NCI-H526 treated with DMSO at 0.1 percent for 48 hours (cell line): ENCODE data around the gene PALLD.
"Not testable (repeated sequence)": the region's sequence is repeated elsewhere in the genome, so short reads cannot be mapped to it uniquely, and the experiment has no call there.

Source experiments
- DNase-seq: peaks from one replicate; lab custom pipeline; 2025; lab: John Stamatoyannopoulos, UW

PALLD gene

DNA sequence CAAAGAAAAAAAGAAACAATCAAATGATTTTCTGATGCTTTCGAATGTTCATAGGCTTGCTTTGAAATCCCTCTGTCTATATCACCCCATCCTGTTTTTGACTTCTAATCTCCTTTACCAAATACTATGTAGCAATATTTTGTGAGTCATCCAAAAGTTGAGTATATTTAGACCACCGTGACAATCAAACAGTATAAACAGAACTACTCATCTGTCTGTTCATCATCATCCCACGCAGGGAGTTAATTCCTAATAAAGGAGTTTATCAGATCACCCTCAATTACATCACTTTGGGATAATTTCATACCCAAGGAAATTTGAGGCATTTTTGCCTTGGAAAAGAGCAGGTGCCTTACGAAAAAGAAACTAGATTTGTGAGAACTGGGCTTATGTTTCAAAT is 300.3 kb downstream of the PALLD start:
- no peak for DNase-seq

DNA sequence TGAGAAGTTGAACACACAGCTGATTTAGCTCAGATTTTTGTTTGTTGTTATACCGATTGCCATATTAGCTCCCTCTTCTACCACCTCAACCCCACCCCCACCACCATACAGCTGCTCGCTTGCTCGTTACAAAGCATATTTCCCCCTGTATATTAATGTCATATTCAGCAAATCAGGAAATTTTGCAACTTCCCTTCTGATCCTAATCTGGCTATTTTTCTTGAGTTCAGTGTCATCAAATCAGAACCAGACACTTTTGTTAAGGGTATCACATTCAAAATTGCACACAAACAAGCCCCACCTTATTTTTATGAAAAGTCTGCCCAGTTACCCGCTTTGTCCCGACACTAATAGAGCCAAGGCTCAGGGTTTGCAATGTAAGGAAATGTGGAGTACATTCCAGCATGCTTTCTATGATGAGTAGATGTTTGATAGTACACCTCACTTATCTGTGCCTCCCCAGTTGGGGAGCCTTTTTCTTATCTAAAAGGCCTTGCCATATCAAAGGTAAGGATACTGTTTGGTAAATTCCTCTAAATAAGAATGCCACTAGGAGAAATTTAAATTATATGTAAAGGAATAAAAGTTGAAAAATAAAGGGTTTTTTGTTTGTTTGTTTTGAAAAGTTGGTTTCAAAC is 301.0 kb downstream of the PALLD start:
- DNase-seq, result no peak

GRCh38 chr4:168800926-168801325 is 304.1 kb downstream of the PALLD start:
- no peak for DNase-seq

GRCh38 chr4:168802222-168802621 is 305.4 kb downstream of the PALLD start:
- no peak for DNase-seq

DNA sequence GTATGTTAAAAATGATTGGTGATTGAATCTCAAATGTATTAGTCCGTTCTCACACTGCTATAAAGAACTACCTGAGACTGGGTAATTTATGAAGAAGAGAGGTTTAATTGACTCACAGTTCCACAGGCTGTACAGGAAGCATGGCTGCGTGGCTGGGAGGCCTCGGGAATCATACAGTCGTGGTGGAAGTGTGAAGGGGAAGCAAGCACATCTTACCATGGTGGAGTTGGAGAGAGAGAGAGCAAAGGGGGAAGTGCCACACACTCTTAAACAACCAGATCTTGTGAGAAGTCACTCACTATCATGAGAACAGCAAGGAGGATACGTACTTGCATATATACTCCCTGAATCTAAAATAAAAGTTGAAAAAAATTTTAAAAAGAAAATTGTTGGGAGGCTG is 306.2 kb downstream of the PALLD start:
- DNase-seq, result not testable (repeated sequence)

DNA sequence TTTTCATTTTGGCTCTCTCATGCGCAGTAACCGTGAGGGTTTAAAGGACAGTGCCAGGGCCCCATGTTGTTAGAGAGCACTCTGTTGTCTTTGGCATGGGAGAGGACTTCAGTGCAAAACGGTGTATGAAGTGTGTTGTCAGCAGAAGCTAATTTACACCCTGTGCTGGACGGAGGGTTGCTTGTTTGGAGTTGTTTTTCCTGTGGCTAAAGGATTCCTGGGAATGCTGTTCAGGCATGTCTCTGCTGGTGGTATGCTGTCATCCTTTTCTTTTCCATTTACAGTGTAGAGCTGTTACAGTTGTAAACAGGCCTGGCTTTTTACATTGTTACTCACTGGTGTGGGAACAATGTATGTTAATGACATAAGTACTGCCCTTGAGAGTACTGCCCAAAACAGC is 306.9 kb downstream of the PALLD start:
- no peak for DNase-seq

DNA sequence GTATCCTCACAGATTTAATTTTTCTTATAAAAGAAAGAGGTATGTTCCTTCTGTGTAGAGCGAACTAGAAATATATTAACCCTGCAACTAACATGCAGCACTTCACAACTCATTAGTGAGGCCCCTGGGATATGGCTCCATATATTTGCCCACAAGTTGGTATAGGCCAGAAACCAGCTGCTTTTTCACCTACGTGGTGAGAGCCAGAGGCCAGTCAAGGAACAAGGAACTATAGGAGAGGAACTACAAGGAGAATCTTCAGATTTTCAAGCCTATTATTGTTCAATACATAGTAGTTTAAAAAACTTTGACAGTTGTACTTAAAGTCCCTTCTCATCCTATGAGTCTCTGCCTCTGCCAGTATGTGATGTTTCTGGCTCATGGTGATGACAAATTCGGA is 307.3 kb downstream of the PALLD start:
- no peak for DNase-seq

GRCh38 chr4:168805341-168805740 is 308.5 kb downstream of the PALLD start:
- DNase-seq, result no peak

- DNase-seq, result not testable (repeated sequence)
These were observed 309.4 kb downstream of the PALLD start for GRCh38 chr4:168806247-168806646.

- peak; percentile 42 for DNase-seq
These were observed 314.4 kb downstream of the PALLD start for GRCh38 chr4:168811207-168811606.

DNA sequence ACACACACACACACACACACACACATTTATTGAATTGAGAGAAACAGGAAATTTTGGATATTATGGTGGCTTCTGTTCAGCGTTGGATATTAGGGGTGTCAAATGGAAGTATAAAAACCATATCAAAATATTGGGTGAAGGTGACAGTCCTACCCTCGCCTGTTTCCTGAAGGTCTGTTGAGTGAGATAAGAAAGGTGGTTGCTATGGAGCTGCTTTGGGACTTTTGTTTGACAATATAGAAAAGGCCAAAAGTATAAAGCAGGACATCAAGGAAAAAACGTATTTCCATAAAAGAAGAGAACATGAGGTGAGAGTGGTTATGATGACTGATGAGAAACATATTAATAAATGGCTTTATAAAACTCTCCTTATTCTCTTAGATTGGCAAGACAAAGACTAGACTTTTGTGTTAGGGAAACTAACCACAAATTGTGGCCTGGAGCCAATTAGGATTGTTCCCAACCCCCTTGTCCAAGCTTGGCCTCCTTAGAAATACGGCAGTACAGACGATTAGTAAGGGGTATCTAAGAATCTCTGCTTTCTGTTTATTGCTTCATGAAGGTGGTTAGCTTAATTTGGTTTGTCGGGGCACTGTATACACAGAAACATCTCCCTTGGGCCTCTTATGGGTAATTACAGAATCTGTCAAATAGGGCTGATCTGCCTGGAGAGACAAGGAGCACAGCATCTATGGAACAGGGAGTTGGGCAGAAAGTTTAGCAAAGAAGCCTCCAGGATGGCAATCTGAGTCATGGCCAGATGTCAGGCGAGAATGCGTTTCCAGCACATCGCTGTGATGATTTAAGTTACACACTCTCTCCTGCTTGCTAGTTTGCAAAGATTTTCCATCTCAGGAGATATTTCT is 315.2 kb downstream of the PALLD start:
- no peak for DNase-seq

DNA sequence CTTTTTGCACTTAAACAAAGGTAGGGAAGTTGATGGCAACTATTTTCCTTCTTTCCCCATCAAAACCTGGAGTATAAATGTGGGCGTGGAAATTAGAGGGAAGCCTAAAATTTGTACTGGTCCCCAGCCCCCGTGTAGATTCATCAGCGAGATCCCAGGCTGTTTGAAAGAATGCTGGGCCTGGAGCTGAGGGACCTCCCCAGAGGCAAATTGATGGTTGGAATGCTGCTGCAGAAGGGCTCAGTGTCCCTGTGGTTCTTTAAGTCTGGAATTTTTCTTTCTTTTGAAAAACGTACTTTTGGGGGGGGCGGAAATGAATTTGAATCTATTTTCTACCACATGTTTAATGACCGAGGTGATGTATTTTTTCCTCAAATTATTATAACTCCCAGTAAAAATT is 316.0 kb downstream of the PALLD start:
- no peak for DNase-seq

- no peak for DNase-seq
These were observed 317.0 kb downstream of the PALLD start for GRCh38 chr4:168813890-168814289.

GRCh38 chr4:168815379-168816345 is 318.8 kb downstream of the PALLD start:
- no peak for DNase-seq

DNA sequence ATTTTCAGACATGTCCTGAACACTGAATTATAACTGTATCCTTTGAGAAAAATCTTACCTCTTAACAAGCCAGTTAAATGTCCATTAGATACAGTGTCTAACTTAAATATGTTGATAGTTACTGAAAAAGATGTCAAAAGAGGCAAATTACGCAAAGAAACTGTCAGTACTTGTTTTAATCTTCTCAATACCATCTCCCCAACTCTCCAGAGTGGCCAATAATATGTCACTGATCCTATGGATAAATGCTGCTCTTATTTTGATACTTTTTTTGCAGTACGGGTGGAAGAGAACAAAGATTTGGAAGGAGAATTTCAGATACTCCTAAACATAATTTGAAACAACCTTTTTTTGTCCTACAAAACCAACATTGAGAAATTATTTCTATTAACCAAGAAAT is 320.5 kb downstream of the PALLD start:
- no peak for DNase-seq

GRCh38 chr4:168822481-168822880 is 325.6 kb downstream of the PALLD start:
- DNase-seq, result no peak

DNA sequence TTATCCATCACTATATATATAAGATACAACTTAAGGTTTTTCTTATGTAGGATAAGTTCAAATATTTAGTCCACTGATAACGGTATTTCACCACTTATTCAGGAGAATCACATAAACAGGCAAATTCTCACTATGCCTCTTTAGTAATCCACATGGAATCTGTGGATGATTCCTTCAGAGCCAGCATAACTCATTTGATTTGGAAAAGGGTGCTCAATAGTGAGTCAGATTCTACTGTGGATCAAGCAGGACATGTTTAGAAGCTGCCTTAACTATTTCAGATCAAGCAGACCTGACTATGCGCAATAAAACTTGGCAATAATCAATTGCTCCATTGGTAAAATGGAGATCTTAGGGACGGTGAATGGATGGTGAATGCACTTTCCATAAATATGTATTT is 329.1 kb downstream of the PALLD start:
- DNase-seq, result no peak

GRCh38 chr4:168826620-168827019 is 329.8 kb downstream of the PALLD start:
- DNase-seq, result no peak

- no peak for DNase-seq
These were observed 334.1 kb downstream of the PALLD start for GRCh38 chr4:168830777-168831512.

GRCh38 chr4:168831585-168831918 is 334.7 kb downstream of the PALLD start:
- DNase-seq, result no peak

DNA sequence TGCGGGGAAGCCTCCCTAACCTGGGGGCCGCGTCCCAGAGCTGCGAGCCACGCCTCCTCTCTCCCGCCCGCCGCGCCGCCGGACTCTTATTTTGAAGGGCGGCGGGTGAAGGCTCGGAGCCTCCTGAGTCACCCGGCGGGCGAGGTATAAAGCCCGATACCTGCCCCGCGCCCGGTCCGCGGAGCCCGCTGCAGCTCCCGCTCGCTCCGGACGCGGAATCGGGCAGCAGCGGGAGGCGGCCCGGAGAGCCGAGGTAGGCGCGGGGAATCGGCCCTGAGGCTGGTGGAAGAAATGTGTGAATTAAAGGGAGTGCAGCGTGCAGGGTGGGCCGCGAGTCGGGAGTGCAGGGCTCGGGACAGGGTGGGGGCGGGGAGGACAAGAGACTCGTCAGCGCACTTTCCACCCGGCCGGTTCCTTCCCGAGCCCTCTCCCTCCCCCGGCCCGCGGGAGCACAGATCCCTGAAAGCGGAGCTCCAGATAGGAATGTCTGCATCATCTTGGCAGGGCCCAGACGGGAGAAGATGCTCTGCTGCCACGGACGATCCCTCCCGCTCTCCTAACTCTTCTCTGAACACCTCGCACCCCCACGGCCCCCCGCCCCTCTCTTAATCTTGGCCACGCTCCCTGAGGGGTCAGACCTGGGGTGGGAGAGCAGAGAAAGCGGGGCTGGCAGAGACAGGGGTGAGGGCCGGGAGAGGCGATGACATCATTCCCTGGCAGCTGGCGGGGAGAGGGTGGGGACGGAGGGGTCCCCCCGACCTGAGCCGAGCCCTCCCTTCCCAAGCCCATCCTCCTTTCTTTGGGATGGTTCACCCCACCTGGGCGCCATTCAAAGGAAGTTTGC is 335.3 kb downstream of the PALLD start:
- DNase-seq, result peak; percentile 50
